ENCODE results near the gene BCKDK. TPM values are rescaled to one million over a fixed set of nuclear protein-coding genes. Genes with fewer than 3 reads are reported as not detected.

Gene BCKDK
- total RNA-seq, 1 experiment from 2014 or later, result 57.0 TPM

DNA sequence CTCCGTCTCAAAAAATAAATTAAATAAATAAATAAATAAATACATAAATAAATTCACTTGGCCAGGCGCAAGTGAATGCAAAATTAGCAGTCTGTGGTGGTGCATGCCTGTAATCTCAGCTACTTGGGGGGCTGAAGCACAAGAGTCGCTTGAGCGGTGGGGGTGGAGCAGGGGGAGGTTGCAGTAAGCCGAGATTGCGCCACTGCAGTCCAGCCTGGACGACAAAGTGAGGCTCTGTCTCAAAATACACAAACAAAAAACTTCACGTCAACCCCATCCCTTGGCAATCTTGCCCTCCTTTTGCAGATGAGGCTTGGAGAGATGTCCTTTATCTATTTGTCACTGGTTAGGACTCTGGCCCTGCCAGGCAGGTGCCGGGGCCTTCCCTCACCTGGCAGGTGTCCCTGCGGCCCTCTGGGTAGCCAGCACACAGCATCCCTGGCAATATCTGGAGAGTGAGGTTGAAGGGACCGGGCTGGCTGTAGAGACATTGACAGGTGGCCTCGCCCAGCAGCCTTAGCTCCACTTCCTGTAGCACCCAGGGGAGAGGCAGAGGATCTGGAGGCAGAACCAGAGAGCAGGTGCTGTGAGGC lies 37.3 kb downstream of the BCKDK start:
- Histone ChIP-seq H3K4me1 (ENCODE audit: insufficient read depth, low read length) (peaks cover 4% of the 10 kb centered on the region), H2AFZ (ENCODE audit: low read length) (no peak overlapping the region), H4K20me1 (ENCODE audit: control insufficient read depth, insufficient read depth, insufficient read length) (no peaks in the 10 kb centered on the region), H3K79me1 (ENCODE audit: insufficient read depth, low read depth, low read length, poor library complexity, severe bottlenecking) (no peaks in the 10 kb centered on the region), H3K18ac (ENCODE audit: insufficient read length, low read depth, low read length) (no peak overlapping the region), H3K9me3 (ENCODE audit: control insufficient read depth, low read depth, low read length) (no peaks in the 10 kb centered on the region), H3K4ac (ENCODE audit: low read depth, low read length) (no peak overlapping the region), H4K91ac (ENCODE audit: insufficient read length, low read depth, low read length) (no peak overlapping the region), H3K14ac (ENCODE audit: insufficient read depth, low read length) (no peak overlapping the region), H4K8ac (replicated peaks; ENCODE audit: insufficient read length, low read depth, low read length) (no peak overlapping the region), H3K79me2 (ENCODE audit: insufficient read depth, low read length) (no peaks in the 10 kb centered on the region), H2BK15ac (ENCODE audit: low read depth, low read length) (no peak overlapping the region), H2BK5ac (ENCODE audit: insufficient read length, low read length) (no peak overlapping the region), H3K27ac (ENCODE audit: insufficient read length, low read depth, low read length) (no peak overlapping the region), H3T11ph (ENCODE audit: low read length) (no peak overlapping the region), H3K23me2 (ENCODE audit: insufficient read length, low read depth, low read length, poor library complexity, severe bottlenecking) (peaks cover 7% of the 10 kb centered on the region), H3K27me3 (ENCODE audit: insufficient read depth, low read length) (no peaks in the 10 kb centered on the region; the same call in 1 of the 2 replicates), H3K56ac (ENCODE audit: insufficient read length, low read depth, low read length) (no peak overlapping the region), H3K9ac (ENCODE audit: extremely low read depth, insufficient read length, low read length) (no peak overlapping the region), H4K5ac (ENCODE audit: insufficient read length, low read depth, low read length) (no peak overlapping the region), H2BK12ac (ENCODE audit: insufficient read length, low read depth, low read length) (no peak overlapping the region), H2BK120ac (ENCODE audit: low read depth, low read length, poor library complexity, severe bottlenecking) (no peak overlapping the region), H3K4me2 (ENCODE audit: insufficient read depth, insufficient read length, low read length) (no peak overlapping the region), H3K23ac (ENCODE audit: insufficient read length, low read depth, low read length) (no peak overlapping the region), H2BK20ac (ENCODE audit: low read depth, low read length, poor library complexity, severe bottlenecking) (no peak overlapping the region), H2AK5ac (ENCODE audit: insufficient read length, low read length) (no peak overlapping the region)
- TF ChIP-seq CTCF (conservative IDR thresholded peaks at IDR 0.05), result no peak
- Mint-ChIP-seq H3K27ac (no peak overlapping the region), H3K27me3 (ENCODE audit: low read depth) (peaks cover 46% of the 10 kb centered on the region), H3K4me3 (no peak overlapping the region), H3K36me3 (ENCODE audit: insufficient read depth in 1 of 3, low read depth in 3 of 3) (no peaks in the 10 kb centered on the region), H3K9me3 (no peaks in the 10 kb centered on the region; a peak in 1 of 5 replicates), H3K4me1 (peaks cover 28 to 48% of the 10 kb centered on the region in 2 experiments)
- DNase-seq, result no peak
- WGBS (ENCODE audit: extremely low coverage, insufficient read length, low lambda C conversion rate), result no CpG with 5 or more reads among the region's 12 CpGs

All from H9 (cell line).